ENCODE measurements around the gene GPR78.
A peak's percentile ranks its signal among the peaks of the same experiment; 100 is the strongest.

GPR78 gene

DNA sequence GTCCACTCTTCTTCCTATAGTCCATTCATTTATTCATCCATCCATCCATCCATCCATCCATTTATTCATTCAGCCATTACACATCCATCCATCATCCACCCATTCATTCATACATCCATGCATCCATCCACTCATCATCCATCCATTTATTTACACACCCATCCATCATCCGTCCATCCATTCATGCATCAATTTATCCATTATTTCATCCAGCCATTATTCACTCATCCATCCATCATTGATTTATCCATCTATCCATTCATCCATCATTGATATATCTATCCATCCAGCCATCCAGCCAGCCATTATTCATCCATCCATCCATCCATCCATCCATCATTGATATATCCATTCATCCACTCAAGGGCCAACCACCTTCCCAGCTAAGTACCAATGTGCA lies 25.1 kb downstream of the GPR78 start:
- no peak overlapping the region for H3K4me3 ChIP-seq (ENCODE audit: low read length)
- TF ChIP-seq, protein P1, sequence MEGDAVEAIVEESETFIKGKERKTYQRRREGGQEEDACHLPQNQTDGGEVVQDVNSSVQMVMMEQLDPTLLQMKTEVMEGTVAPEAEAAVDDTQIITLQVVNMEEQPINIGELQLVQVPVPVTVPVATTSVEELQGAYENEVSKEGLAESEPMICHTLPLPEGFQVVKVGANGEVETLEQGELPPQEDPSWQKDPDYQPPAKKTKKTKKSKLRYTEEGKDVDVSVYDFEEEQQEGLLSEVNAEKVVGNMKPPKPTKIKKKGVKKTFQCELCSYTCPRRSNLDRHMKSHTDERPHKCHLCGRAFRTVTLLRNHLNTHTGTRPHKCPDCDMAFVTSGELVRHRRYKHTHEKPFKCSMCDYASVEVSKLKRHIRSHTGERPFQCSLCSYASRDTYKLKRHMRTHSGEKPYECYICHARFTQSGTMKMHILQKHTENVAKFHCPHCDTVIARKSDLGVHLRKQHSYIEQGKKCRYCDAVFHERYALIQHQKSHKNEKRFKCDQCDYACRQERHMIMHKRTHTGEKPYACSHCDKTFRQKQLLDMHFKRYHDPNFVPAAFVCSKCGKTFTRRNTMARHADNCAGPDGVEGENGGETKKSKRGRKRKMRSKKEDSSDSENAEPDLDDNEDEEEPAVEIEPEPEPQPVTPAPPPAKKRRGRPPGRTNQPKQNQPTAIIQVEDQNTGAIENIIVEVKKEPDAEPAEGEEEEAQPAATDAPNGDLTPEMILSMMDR (conservative IDR thresholded peaks at IDR 0.05; ENCODE audit: low read depth, low read length) = no peak
- no peak for DNase-seq (ENCODE audit: low read depth)

- TF ChIP-seq, protein P1 (conservative IDR thresholded peaks at IDR 0.05; ENCODE audit: low read depth, low read length) = no peak
- DNase-seq (ENCODE audit: low read depth) = no peak
- H3K4me3 ChIP-seq (ENCODE audit: low read length) = no peak overlapping the region
Measured at GRCh38 chr4:8606476-8606875, 26.3 kb downstream of the GPR78 start.

- TF ChIP-seq, protein P1 (conservative IDR thresholded peaks at IDR 0.05; ENCODE audit: low read depth, low read length) = no peak
- no peak for DNase-seq (ENCODE audit: low read depth)
- no peak overlapping the region for H3K4me3 ChIP-seq (ENCODE audit: low read length)
Measured at GRCh38 chr4:8606966-8607365, 26.8 kb downstream of the GPR78 start.

- H3K4me3 ChIP-seq (ENCODE audit: low read length) = no peak overlapping the region
- DNase-seq (ENCODE audit: low read depth) = no peak
Measured at GRCh38 chr4:8607603-8608481, 27.6 kb downstream of the GPR78 start.

GRCh38 chr4:8608714-8609391 lies 28.7 kb downstream of the GPR78 start:
- TF ChIP-seq, protein P1 (conservative IDR thresholded peaks at IDR 0.05; ENCODE audit: low read depth, low read length) = no peak
- no peak overlapping the region for H3K4me3 ChIP-seq (ENCODE audit: low read length)
- no peak for DNase-seq (ENCODE audit: low read depth)

More at GRCh38 chr4:8607603-8608481, 27.6 kb downstream of the GPR78 start:
- TF ChIP-seq, protein P1 (conservative IDR thresholded peaks at IDR 0.05; ENCODE audit: low read depth, low read length) = peak; percentile 91

- no peak for DNase-seq (ENCODE audit: low read depth)
- H3K4me3 ChIP-seq (ENCODE audit: low read length) = no peak overlapping the region
- TF ChIP-seq, protein P1 (conservative IDR thresholded peaks at IDR 0.05; ENCODE audit: low read depth, low read length) = no peak
Measured at GRCh38 chr4:8609406-8609805, 29.2 kb downstream of the GPR78 start.
